H1 (cell line): ENCODE results near the gene LURAP1L. TPM values are rescaled to one million over a fixed set of nuclear protein-coding genes. Genes with fewer than 3 reads are reported as not detected.
A peak's percentile ranks its signal among the peaks of the same experiment; 100 is the strongest.

ENCODE experiments used
- HDAC2 ChIP-seq, 2 experiments: fragments of 300-600 bp in 1 of 2; sonication (generic) in 1 of 2; IDR thresholded peaks; 2 replicates each; pipeline ENCODE4 v1.6.1; 2011 to 2012; ENCODE audit warnings: low read depth in 2 of 2, low read length in 2 of 2, mild to moderate bottlenecking in 2 of 2, moderate library complexity in 2 of 2, borderline replicate concordance in 1 of 2, inconsistent platforms in 1 of 2
- SP1 ChIP-seq: IDR thresholded peaks from 2 replicates; pipeline ENCODE4 v1.6.1; 2011; ENCODE audit warnings: low read depth, low read length
- TEAD4 ChIP-seq: IDR thresholded peaks from 2 replicates; pipeline ENCODE4 v1.6.1; 2012; ENCODE audit warnings: low read depth, low read length, inconsistent platforms, mixed read lengths
- polyA plus RNA-seq, 7 experiments: library from polyadenylated mRNA; depleted of rRNA in 3 of 7; stranded (reverse) in 5 of 7; unstranded in 2 of 7; fragments of >200 nt in 5 of 7; fragments of 200-250 nt in 2 of 7; gene quantifications; 1 replicate in 5 of 7; 2 replicates in 1 of 7; 4 replicates in 1 of 7; pipeline versions ENCODE4 v1.2.1 to v1.2.3, GENCODE V29; 2011 to 2013; ENCODE audit warnings: missing spikeins in 2 of 7, mixed read lengths in 2 of 7
- total RNA-seq: library from RNA; stranded (reverse); fragmentation: NEBNext Ultra II Directional; extraction: Animal tissue kit (Norgen Biotek cat#: 25700); gene quantifications from 2 replicates; pipeline ENCODE4 v1.2.1, GENCODE V29; 2021
- TF ChIP-seq, protein P1 (sequence below): fragments of 300-600 bp; sonication (generic); IDR thresholded peaks from 2 replicates; pipeline ENCODE4 v1.7.1; 2012; ENCODE audit warnings: low read length, moderate library complexity, mild to moderate bottlenecking, inconsistent platforms; ENCODE audit not compliant: insufficient replicate concordance

Gene LURAP1L
- total and polyA plus RNA-seq, 2 of the 8 experiments (the other 6 are each of a cell fraction or from before 2014, with no cell fraction given): 0.63 to 1.2 TPM

DNA sequence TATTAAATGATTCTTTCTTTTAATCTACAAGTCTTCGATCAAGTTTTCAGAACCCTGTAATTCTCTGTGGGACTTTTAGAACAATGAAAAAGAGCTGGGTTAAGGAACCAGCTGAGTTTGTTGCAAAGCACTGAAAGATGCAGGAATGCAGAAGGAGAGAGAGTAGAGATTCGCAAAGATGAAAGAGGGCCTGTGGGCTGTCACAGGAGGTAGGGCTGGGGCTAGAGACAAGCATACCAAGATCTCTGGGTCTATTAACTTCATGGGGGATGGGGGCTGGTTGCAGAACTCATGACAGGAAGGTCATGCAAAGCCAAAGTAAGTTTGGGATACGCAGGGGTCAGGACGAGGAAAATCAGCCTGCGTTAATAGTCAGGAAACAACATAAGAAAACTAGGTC is 81.8 kb downstream of the LURAP1L start (continued):
- TF ChIP-seq, protein P1, sequence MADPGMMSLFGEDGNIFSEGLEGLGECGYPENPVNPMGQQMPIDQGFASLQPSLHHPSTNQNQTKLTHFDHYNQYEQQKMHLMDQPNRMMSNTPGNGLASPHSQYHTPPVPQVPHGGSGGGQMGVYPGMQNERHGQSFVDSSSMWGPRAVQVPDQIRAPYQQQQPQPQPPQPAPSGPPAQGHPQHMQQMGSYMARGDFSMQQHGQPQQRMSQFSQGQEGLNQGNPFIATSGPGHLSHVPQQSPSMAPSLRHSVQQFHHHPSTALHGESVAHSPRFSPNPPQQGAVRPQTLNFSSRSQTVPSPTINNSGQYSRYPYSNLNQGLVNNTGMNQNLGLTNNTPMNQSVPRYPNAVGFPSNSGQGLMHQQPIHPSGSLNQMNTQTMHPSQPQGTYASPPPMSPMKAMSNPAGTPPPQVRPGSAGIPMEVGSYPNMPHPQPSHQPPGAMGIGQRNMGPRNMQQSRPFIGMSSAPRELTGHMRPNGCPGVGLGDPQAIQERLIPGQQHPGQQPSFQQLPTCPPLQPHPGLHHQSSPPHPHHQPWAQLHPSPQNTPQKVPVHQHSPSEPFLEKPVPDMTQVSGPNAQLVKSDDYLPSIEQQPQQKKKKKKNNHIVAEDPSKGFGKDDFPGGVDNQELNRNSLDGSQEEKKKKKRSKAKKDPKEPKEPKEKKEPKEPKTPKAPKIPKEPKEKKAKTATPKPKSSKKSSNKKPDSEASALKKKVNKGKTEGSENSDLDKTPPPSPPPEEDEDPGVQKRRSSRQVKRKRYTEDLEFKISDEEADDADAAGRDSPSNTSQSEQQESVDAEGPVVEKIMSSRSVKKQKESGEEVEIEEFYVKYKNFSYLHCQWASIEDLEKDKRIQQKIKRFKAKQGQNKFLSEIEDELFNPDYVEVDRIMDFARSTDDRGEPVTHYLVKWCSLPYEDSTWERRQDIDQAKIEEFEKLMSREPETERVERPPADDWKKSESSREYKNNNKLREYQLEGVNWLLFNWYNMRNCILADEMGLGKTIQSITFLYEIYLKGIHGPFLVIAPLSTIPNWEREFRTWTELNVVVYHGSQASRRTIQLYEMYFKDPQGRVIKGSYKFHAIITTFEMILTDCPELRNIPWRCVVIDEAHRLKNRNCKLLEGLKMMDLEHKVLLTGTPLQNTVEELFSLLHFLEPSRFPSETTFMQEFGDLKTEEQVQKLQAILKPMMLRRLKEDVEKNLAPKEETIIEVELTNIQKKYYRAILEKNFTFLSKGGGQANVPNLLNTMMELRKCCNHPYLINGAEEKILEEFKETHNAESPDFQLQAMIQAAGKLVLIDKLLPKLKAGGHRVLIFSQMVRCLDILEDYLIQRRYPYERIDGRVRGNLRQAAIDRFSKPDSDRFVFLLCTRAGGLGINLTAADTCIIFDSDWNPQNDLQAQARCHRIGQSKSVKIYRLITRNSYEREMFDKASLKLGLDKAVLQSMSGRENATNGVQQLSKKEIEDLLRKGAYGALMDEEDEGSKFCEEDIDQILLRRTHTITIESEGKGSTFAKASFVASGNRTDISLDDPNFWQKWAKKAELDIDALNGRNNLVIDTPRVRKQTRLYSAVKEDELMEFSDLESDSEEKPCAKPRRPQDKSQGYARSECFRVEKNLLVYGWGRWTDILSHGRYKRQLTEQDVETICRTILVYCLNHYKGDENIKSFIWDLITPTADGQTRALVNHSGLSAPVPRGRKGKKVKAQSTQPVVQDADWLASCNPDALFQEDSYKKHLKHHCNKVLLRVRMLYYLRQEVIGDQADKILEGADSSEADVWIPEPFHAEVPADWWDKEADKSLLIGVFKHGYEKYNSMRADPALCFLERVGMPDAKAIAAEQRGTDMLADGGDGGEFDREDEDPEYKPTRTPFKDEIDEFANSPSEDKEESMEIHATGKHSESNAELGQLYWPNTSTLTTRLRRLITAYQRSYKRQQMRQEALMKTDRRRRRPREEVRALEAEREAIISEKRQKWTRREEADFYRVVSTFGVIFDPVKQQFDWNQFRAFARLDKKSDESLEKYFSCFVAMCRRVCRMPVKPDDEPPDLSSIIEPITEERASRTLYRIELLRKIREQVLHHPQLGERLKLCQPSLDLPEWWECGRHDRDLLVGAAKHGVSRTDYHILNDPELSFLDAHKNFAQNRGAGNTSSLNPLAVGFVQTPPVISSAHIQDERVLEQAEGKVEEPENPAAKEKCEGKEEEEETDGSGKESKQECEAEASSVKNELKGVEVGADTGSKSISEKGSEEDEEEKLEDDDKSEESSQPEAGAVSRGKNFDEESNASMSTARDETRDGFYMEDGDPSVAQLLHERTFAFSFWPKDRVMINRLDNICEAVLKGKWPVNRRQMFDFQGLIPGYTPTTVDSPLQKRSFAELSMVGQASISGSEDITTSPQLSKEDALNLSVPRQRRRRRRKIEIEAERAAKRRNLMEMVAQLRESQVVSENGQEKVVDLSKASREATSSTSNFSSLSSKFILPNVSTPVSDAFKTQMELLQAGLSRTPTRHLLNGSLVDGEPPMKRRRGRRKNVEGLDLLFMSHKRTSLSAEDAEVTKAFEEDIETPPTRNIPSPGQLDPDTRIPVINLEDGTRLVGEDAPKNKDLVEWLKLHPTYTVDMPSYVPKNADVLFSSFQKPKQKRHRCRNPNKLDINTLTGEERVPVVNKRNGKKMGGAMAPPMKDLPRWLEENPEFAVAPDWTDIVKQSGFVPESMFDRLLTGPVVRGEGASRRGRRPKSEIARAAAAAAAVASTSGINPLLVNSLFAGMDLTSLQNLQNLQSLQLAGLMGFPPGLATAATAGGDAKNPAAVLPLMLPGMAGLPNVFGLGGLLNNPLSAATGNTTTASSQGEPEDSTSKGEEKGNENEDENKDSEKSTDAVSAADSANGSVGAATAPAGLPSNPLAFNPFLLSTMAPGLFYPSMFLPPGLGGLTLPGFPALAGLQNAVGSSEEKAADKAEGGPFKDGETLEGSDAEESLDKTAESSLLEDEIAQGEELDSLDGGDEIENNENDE: peak; percentile 51
- 0 out of 4 replicates have a peak, but pooled peaks of 1 of the 2 experiments have one; percentile 42 for TF ChIP-seq HDAC2 (IDR thresholded peaks at IDR 0.05; ENCODE audit: borderline replicate concordance in 1 of 2, low read depth in 2 of 2, low read length in 2 of 2)
- TF ChIP-seq TEAD4: peak; percentile 90
- peak; percentile 76 for TF ChIP-seq SP1
